ENCODE results near the gene SPI1.

SPI1 gene

DNA sequence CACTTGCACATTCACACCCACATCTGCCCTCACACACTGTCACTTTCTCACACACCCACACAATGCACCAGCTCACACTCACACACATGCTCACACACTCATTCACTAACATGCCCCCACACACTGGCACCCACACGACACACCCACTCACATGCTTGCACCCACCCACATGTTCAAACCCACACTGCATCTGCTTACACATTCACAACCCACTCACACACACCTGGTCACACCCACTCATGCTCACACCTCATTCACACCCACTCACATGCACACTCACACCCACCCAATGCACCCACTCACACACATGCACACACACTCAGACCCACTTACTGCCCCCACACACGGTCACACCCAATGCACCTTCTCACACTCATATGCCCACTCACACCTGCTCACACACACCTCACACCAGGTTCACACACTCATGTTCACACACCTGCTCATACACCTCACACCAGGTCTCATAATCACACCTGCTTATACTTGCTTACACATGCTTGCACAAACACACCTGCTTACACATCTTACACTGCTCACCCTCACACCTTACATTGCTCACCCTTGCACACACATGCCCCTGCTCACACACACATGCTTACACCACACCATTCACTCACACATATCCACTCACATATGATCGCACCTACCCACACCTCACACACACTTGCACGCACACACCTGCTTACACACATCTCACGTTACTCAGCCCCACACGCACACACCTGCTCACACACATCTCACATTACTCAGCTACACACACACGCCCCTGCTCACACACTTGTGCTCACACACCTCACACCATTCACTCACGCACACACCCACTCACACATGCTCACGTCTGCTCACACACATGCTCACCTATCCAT lies 22.0 kb downstream of the SPI1 start:
- no peak for DNase-seq

DNA sequence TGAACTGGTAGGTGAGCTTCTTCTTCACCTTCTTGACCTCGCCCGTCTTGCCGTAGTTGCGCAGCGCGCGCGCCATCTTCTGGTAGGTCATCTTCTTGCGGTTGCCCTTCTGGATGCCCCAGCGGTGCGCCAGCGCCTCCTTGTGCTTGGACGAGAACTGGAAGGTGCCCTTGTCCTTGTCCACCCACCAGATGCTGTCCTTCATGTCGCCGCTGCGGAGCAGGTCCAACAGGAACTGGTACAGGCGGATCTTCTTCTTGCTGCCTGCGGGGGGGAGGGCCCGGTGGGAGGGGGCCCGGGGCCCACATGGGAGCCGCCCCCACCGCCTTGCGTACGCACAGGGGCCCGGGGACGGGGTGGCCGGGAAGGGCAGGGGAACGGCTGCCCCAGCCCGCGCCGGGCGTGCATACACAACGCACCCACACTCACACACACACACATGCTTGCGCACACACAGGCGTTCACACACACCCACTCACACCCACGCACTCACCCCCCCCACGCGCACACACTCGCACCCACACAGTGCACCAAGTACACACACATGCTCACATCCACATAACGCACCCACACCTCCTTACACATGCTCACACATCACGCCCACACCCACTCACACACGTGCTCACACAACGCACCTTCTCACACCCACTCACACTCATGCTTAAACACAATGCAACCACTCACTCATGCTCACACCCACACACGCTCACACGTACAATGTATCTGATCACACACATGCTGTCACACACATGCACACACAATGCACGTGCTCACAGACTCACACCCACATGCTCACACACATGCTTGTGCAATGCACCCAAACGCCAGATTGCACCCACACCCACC lies 22.8 kb downstream of the SPI1 start:
- DNase-seq = no peak

DNA sequence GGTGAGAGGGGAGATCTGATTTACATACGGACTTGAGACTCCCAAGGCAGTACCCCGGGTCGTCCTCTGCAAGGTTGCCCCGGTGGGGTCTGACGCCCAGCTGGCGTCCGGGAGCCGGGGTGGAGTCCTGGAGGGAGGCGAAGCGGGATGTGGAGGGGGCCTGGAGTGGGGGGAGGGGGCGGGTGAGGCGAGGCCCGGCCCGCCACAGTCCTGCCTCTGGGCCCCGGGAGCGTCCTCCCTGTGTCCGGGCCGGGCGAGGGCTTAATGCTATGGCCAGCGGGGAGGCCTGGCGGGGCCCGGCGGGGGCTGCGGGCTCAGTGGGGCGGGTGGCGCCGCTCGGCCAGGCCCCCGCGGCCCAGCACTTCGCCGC lies 23.4 kb downstream of the SPI1 start:
- no peak for DNase-seq

DNA sequence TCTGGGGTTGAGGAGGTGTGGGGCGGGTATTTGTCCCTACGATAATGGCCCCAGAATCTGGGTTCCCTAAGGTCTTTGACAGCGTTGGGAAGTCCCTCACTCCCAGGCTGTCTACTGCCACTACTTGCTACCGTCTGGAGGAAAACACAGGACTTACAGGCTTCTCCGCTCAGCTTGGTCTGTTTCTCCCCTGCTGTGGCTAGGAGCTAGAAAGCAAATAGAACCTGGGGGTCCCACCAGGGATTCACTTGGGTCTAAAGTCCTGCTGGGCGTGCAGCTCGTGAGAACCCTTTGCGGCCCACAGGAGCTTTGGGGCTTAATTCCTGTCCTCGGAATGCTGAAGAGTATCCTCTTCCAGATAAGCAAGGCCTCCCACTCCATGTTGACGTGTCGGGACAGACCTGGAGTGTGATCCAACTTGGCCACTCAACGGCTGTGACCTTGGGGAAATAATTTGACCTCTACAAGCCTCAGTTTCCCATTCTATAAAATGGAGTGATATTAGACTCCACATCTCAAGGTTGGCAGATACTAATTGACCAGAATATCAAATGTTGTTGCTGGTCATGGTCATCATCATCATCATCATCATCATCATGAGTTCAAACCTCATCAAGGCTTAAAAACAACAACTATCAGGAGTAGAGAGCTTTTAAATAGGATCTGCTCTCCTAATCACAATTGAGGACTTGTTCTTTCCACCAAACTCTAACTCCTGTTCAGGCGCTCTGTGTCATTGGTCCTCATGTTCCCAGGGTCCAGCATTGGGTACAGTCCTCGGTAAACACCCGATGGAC lies 24.2 kb downstream of the SPI1 start:
- DNase-seq = no peak

DNA sequence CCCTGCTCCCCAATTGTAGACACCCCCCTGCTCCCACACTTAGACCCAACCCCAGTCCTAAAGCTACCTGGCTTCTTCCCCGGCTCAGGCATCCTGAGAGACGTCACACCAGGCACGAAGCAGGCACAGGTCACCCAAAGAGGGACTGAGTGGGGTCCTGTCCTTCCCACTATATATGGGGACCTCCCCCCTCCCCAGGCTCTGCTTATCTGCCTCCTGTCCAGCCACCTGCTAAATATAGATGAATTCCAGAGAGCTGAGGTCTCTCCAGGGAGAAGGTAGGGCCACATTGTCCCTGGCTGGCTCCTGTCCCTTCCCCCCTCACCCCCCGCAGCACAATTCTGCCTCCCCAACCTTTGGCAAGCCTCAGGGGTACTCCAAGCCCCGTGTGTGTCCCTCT lies 25.8 kb downstream of the SPI1 start, which contains the start of gene MYBPC3:
MYBPC3 (minus strand) TSS at position 147 of the 400 bp plus-strand sequence; CDS start at position 92, 55 bp downstream.
- DNase-seq = no peak

DNA sequence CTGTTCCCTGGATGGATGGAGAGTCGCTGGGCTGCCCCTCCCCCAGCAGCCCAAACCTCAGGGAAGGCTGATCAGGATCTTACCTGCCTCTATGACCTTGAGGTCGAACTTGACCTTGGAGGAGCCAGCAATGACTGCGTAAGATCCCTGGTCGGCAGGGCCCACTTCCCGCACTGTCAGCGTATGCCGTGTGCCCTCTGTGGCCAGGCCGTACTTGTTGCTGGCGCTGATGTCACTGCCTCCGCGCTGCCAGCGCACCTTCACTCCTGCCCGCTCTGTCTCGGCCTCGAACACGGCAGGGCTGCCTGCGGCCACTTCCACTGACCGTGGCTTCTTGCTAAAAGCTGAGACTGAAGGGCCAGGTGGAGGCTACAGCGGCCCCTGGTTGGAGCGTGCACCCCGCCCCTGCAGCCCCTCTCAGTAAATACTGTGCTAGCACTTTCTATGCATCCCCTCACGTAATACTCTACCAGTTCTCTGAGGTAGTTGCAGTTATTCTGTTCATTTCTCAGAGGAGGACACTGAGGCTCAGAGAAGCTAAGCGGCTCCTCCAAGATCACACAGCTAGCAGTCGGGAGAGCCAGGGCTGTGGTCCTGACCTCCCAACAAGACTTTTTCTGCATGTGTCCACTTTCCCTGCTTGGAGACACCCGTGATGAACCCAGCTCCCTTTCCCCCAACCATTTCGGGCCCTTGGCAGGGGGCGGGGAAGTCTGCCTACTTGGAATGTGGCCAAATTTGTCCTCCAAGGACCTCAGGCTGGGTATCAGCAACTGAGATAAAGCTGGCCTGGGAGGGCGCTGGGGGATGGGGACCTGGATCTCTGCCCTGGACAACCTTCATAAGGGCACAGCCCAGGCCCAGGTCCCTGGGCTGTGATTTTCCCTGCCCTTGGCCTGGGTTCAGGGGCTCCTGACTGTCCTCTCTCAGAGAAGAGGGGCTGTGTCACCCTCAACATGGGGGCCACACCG lies 26.9 kb downstream of the SPI1 start:
- DNase-seq = no peak

DNA sequence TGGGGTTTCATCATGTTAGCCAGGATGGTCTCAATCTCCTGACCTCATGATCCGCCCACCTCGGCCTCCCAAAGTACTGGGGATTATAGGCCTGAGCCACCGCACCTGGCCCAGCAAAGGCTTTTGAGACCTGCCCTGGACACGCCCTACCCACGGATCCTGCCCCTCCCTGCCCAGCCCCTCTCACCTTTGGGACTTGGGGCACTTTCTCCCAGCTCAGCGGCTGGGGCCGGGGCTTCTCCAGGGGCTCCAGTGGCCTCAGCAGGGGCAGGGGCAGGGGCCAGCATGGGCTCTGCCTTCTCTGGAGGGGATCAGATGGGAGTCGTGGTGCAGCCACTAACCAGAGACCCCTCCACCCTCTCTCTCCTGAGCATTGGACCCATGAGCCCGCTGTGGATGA lies 28.0 kb downstream of the SPI1 start:
- no peak for DNase-seq

DNA sequence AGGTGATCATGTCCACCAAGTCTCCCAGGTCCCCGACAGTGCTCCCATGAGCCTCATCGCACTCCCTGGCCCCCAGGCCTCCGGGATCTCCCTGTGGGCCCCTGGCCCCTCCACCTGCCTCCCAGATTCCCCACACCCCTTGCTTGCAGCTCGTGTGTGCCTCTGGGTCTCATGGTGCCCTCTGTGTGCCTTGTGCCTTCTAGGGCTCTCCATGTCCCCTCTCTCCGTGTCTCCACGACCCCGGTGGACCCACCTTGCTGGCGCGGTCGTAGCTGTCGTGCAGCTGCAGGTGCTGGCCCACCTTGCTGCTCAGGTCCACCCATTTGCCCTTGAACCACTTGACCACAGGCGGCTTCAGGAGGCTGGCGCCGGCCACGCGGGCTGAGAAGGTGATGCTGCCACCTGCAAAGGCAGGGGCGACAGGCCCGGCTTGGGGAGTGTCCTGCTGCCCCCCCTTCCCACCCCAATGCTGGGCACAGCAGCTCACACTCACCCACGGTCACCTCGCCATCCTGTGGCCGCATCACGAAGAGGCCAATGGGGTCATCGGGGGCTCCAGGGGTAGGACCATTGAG lies 28.7 kb downstream of the SPI1 start:
- no peak for DNase-seq

DNA sequence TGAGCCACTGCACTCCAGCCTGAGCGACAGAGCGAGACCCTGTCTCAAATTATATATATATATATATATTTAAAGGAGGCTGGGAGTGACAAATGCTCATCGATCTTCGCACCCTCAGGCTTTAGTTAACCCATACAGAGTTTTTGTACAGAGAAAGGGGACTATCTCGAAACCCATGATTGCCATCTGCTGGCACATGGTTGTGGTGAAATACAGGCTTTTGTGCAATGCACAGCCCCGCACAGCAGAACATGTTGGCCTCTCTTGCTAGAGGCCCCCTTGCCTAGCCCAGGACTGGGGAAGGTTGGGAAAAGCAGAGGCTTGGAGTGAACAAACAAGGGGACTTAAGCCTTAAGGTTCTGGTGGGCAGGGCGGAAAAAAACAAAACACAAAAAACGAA lies 29.5 kb downstream of the SPI1 start:
- DNase-seq = no peak

DNA sequence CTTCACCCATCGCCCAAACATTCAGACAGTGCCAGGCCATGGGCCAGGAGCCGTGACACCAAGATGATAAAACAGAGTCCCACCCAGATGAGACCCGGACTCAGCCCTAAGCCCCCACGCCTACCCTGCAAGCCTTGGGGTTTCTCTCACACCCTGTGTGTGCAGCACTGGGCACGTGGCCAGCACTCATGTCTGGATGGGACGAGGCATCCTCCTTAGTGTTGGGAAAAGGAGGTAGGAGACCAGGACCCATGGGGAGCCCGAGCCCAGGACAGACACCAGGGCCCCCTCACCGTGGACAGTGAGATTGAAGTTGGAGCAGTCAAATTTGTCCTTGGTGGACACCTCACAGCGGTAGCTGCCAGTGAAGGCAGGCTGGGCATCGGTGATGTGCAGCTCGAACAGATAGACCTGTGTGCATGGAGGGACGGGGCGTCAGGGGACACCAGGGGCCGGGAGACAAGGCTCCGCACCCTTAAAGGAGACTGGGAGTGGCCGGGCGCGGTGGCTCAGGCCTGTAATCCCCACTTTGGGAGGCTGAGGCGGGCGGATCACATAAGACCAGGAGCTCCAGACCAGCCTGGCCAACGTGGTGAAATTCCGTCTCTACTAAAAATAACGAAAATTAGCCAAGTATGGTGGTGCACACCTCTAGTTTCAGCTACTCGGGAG lies 30.1 kb downstream of the SPI1 start:
- no peak for DNase-seq

DNA sequence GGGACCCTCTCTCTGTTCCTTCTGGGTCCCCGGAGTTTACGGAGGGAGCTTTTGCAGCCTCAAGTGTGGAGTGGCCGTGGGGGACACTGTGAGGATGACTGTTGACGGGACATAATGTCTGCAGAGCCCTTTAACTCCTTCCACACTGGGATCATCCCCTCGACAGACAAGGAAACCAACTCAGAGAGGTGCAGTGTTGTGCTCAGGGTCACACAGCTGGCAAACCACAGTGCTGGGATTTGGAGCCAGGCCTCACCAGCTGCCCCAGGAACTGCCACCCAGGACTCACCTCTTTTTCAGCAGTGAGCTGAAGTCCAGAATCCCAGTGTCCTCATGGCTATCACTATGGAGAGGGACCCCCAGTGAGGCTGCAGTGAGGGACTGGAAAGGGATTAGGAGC lies 31.2 kb downstream of the SPI1 start:
- no peak for DNase-seq

DNA sequence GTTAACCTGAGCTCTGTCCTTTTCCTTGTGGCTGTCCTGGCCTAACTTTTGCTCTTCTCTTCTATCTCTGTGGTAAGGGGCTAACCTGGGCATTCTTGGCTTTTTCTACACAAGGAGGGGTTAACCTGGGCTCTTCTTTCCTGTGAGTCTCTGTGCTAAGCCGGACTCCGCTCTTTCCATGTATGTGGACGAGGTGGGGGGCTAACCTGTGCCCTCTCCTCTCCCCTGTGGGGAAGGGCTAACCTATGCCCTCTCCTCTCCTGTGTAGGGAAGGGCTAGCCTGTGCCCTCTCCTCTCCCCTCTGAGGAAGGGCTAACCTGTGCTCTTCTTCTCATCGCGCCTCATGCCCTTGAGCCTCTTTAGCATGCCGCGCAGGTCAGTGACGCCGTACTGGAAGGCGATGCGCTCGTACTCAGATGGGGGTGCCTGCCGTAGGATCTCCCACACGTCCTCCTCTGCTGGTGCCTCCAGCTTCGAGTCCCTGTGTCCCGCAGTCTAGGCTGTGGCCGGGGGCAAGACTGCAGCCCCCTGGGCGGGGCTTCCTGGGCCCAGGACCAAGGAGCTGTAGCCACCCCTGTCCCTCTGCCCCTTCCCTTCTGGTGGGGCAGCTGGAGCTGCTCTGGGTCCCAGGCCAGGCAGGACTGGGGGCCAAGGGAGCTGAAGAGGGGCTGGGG lies 32.3 kb downstream of the SPI1 start:
- DNase-seq = no peak

DNA sequence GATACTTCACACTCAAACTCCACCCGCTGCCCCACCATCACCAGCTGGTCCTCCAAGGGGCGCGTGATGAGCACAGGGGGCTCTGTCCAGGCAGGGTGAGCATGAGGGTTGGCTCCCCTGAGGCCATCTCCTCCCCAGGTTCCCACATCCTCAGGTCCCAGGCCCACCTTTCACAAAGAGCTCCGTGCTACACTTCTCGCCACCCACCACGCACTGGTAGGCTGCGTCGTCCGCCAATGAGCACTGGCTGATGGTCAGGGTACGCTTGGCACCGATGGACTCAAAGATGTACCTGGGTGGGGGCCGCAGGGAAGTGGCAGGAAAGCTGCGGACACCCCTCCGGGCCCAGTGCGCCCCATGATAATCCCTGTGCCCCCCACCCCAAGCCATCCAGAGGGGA lies 35.5 kb downstream of the SPI1 start:
- no peak for DNase-seq

DNA sequence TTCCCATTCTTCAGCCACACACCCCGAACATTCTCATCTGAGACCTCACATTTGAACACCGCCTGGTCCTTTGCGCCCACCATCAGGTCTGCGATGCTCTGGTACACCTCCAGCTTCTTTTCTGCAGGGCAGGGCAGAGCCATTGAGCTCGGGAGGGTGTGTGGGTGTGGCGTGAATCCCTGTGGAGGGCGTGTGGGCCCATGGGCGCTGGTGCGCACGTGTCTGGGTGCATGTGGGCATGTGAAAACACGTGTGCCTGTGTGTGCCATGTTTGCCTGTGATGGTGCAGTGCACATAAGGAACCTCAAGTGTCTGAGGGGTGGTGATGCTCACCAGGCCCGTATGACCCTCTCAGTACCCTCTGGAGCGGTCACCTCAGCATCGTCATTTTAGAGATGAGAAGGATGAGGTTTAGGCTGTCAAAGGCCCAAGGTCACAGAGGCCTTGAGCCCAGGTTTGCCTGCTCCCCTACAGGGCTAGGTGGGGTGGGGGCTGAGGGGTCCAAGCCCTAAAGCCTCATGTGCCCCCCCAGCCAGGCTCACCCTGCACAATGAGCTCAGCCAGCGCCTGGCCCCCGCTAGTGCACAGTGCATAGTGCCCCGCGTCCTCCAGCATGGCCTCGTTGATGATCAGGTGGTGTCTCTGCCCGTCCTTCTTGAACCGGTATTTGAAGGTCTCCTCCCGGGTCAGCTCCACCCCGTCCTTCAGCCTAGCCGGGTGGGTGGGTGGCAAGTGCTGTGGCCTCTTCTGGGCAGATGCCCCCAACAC lies 36.1 kb downstream of the SPI1 start:
- DNase-seq = no peak

DNA sequence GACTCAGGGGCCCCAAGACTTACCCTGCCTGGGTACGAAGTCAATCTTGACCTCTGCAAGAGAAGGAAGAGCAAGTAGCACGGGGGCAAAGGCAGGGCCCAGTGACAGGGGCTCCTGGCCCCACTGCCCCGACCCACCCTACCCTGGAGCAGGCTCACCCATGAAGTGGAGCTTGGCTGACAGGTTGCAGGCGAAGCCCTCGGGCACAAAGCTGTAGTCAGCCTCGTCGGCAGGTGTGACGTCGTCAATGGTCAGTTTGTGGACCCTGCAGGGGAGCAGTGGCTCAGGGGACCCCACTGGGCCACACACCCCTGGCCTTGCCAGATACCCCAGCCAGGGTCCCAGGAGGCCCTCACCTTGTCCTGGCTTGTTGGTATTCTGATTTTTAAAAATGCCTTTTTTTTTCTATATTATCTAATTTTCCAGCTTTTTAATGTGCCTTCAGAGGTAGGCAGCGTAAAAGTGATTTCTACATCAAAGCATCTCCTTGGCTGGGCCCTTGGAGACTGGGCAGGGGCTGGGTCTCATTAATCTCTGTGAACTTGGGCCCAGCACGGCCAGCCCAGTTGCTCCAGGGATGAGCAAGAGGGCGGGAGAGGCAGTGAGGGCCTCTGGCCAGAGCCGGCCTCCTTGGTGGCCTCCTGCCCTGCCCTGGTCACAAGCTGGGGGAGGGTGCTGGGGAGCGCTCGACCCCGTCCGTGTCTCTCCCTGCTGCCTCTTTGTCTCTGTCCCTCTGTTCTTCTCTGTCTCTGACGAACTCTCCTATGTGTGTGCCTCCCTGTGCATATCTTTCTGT lies 37.2 kb downstream of the SPI1 start:
- DNase-seq = no peak

DNA sequence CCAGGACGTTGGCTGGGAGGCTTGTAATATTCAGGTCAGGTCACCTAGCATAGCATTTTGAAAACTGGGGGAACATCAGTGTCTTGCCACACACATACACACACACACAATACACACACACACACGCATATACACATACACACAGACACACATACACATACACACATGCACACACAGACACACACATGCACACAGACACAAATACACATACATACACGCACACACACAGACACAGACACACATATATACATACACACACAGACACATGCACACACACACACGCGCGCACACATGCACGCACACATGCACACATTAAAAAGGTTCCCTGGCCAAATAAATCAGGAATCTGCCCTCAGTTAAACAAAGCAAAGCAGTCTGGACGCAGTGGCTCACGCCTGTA lies 38.3 kb downstream of the SPI1 start:
- no peak for DNase-seq

DNA sequence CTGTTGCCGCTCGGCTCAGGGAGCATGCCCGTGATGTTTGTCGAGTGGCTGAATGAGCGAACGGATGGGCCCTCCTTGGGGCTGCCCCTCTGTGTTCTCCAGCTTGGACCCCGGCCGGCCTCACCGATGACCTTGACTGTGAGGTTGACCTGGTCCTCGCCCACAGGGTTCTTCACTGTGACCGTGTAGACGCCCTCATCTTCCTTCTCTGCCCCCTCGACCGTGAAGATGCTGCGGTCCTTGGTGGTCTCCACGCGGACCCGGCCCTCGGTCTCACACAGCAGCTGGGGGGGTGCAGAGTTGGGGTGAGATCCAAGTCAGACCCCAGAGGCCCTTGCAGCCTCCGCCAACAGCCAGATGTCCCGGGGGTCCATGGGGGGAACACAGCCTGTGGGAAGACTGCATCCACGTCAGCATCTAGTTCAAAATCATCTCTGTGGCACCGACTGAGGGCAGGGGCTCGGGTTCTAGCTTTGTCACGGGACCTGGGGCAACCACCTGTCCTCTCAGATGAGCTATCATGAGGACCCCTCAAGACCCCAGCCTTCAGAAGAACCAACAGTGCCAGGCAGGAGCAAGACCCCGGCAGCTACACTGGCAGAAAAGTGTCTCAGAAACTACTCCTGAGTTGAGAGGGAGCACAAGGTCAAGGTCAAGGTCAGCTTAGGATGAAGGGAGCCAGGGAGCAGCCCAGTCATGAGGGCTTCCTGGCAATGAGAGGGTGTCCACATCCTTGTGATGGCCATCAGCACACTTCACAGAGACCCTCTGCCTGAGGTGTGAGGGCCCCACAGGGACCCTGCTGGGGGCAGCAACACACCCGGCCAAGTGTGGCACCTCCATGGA lies 39.7 kb downstream of the SPI1 start:
- DNase-seq = no peak
